IMR-90 (cell line): ENCODE results near the gene SLC43A2. TPM values are rescaled to one million over a fixed set of nuclear protein-coding genes. Genes with fewer than 3 reads are reported as not detected.

Source experiments
- ATAC-seq: fragments of 200-7000 bp; cut with Tn5 transposase; 2 replicates; pipeline ENCODE4 v1.9.1; 2020; ENCODE audit warnings: low read depth, mild to moderate bottlenecking, moderate library complexity
- BruUV-seq: library from RNA; stranded (reverse); fragments of 400-500 nt; replicated peaks from 2 replicates; lab custom pipeline; 2021; lab: Mats Ljungman, UMichigan
- CTCF ChIA-PET: fragments of 300-600 bp; formaldehyde crosslinking; extraction: SDS; loops from one replicate; lab custom pipeline; 2021; ENCODE audit warnings: antibody characterized with exemption; lab: Yijun Ruan, JAX
- POLR2A ChIA-PET: fragments of 300-600 bp; sonication (Branson Sonifier 250); formaldehyde crosslinking; loops from one replicate; lab custom pipeline; 2022; ENCODE audit warnings: antibody characterized with exemption; ENCODE audit not compliant: unreplicated experiment; lab: Charles Lee
- DNase-seq: peaks from one replicate; pipeline ENCODE4 v3.0.0; 2013
- H2AFZ ChIP-seq: replicated peaks from 2 replicates; pipeline ENCODE3; 2013; ENCODE audit warnings: low read length, mild to moderate bottlenecking; ENCODE audit not compliant: poor library complexity
- H2AK5ac ChIP-seq: 2 replicates; pipeline ENCODE4 v1.6.1; 2013; ENCODE audit warnings: low read depth, low read length, inconsistent platforms
- H2AK9ac ChIP-seq: replicated peaks from 2 replicates; pipeline ENCODE3; 2013; ENCODE audit warnings: mild to moderate bottlenecking, low read depth, low read length, moderate library complexity; ENCODE audit not compliant: poor library complexity
- H2BK120ac ChIP-seq: 2 replicates; pipeline ENCODE4 v1.6.1; 2013; ENCODE audit warnings: low read depth, low read length, inconsistent platforms
- H2BK15ac ChIP-seq: 3 replicates; pipeline ENCODE4 v1.6.1; 2013; ENCODE audit warnings: low read depth, low read length, inconsistent platforms
- H2BK20ac ChIP-seq: 2 replicates; pipeline ENCODE4 v1.6.1; 2013; ENCODE audit warnings: low read depth, mild to moderate bottlenecking, inconsistent platforms, low read length, moderate library complexity
- H2BK5ac ChIP-seq: 2 replicates; pipeline ENCODE4 v1.6.1; 2013; ENCODE audit warnings: mild to moderate bottlenecking, low read depth, low read length, inconsistent platforms; ENCODE audit not compliant: poor library complexity, severe bottlenecking
- H3K14ac ChIP-seq: replicated peaks from 2 replicates; pipeline ENCODE4 v1.6.1; 2013; ENCODE audit warnings: low read depth, low read length, inconsistent platforms
- H3K18ac ChIP-seq: 2 replicates; pipeline ENCODE4 v1.6.1; 2013; ENCODE audit warnings: low read depth, low read length, control low read depth
- H3K23ac ChIP-seq: 2 replicates; pipeline ENCODE4 v1.6.1; 2013; ENCODE audit warnings: low read depth, low read length, inconsistent platforms
- H3K27ac ChIP-seq: 2 replicates; pipeline ENCODE4 v1.5.1; 2013; ENCODE audit warnings: mild to moderate bottlenecking, control low read depth, low read length; ENCODE audit not compliant: insufficient read depth
- H3K27me3 ChIP-seq: 2 replicates; pipeline ENCODE4 v1.6.1; 2013; ENCODE audit warnings: low read length; ENCODE audit not compliant: control insufficient read depth, insufficient read depth
- H3K36me3 ChIP-seq: 2 replicates; pipeline ENCODE4 v1.6.1; 2013; ENCODE audit warnings: low read length, mixed read lengths; ENCODE audit not compliant: control insufficient read depth, insufficient read depth
- H3K4ac ChIP-seq: 2 replicates; pipeline ENCODE4 v1.6.1; 2013; ENCODE audit warnings: low read depth, low read length, inconsistent platforms
- H3K4me1 ChIP-seq: 2 replicates; pipeline ENCODE4 v1.6.1; 2013; ENCODE audit warnings: low read length, mixed read lengths; ENCODE audit not compliant: control insufficient read depth, insufficient read depth
- H3K4me2 ChIP-seq: 2 replicates; pipeline ENCODE4 v1.6.1; 2013; ENCODE audit warnings: low read depth, mild to moderate bottlenecking, control low read depth, low read length, moderate library complexity
- H3K4me3 ChIP-seq: 2 replicates; pipeline ENCODE4 v1.5.1; 2013; ENCODE audit warnings: low read depth, mild to moderate bottlenecking, control low read depth, low read length, moderate library complexity; ENCODE audit not compliant: insufficient read depth
- H3K56ac ChIP-seq: 2 replicates; pipeline ENCODE4 v1.6.1; 2013; ENCODE audit warnings: low read length, inconsistent platforms; ENCODE audit not compliant: insufficient read depth; ENCODE audit errors: extremely low read depth
- H3K79me1 ChIP-seq, 2 experiments: 2 replicates each; pipeline ENCODE4 v1.6.1; 2013; ENCODE audit warnings: low read length in 2 of 2, inconsistent platforms in 1 of 2, low read depth in 1 of 2
- H3K9ac ChIP-seq: 2 replicates; pipeline ENCODE4 v1.6.1; 2013; ENCODE audit warnings: low read depth, low read length, control low read depth
- H3K9me1 ChIP-seq: 2 replicates; pipeline ENCODE4 v1.6.1; 2013; ENCODE audit warnings: low read length, inconsistent platforms; ENCODE audit not compliant: insufficient read depth
- H3K9me3 ChIP-seq: 2 replicates; pipeline ENCODE4 v1.6.1; 2013; ENCODE audit warnings: low read length; ENCODE audit not compliant: control insufficient read depth, insufficient read depth
- H4K20me1 ChIP-seq: 2 replicates; pipeline ENCODE4 v1.6.1; 2013; ENCODE audit warnings: low read length, inconsistent platforms; ENCODE audit not compliant: insufficient read depth
- H4K5ac ChIP-seq: 2 replicates; pipeline ENCODE4 v1.6.1; 2013; ENCODE audit warnings: mild to moderate bottlenecking, low read depth, low read length, control low read depth
- H4K8ac ChIP-seq, 2 experiments: 2 replicates each; pipeline ENCODE4 v1.6.1; 2013; ENCODE audit warnings: low read depth in 2 of 2, low read length in 2 of 2, control low read depth in 1 of 2, inconsistent platforms in 1 of 2
- H4K91ac ChIP-seq: 2 replicates; pipeline ENCODE4 v1.6.1; 2013; ENCODE audit warnings: low read depth, low read length, inconsistent platforms; ENCODE audit not compliant: insufficient read depth
- BHLHE40 ChIP-seq: fragments of 150-350 bp; IDR thresholded peaks from 2 replicates; pipeline ENCODE4 v1.6.1; 2016; ENCODE audit warnings: mild to moderate bottlenecking, low read depth, low read length
- CEBPB ChIP-seq: IDR thresholded peaks from 2 replicates; pipeline ENCODE4 v1.6.1; 2012; ENCODE audit warnings: low read depth, low read length, improper control_type of control experiment
- CHD1 ChIP-seq: IDR thresholded peaks from 2 replicates; pipeline ENCODE4 v1.6.1; 2012; ENCODE audit warnings: low read depth, low read length, improper control_type of control experiment
- MAFK ChIP-seq: IDR thresholded peaks from 2 replicates; pipeline ENCODE4 v1.6.1; 2012; ENCODE audit warnings: low read depth, low read length, improper control_type of control experiment
- MXI1 ChIP-seq: IDR thresholded peaks from 2 replicates; pipeline ENCODE4 v1.6.1; 2012; ENCODE audit warnings: low read depth, mild to moderate bottlenecking, low read length, moderate library complexity, borderline replicate concordance
- NFE2L2 ChIP-seq: fragments of 150-350 bp; IDR thresholded peaks from 2 replicates; pipeline ENCODE4 v1.6.1; 2016; ENCODE audit warnings: low read depth, mild to moderate bottlenecking, low read length
- POLR2A ChIP-seq: IDR thresholded peaks from 2 replicates; pipeline ENCODE4 v1.6.1; 2012; ENCODE audit warnings: mild to moderate bottlenecking, low read depth, low read length
- RAD21 ChIP-seq: IDR thresholded peaks from 2 replicates; pipeline ENCODE4 v1.6.1; 2012; ENCODE audit warnings: low read length, improper control_type of control experiment
- RCOR1 ChIP-seq: IDR thresholded peaks from 2 replicates; pipeline ENCODE4 v1.6.1; 2012; ENCODE audit warnings: mild to moderate bottlenecking, low read length, improper control_type of control experiment; ENCODE audit not compliant: insufficient replicate concordance
- SMC3 ChIP-seq: fragments of 150-350 bp; IDR thresholded peaks from 2 replicates; pipeline ENCODE4 v1.6.1; 2016; ENCODE audit warnings: low read depth, mild to moderate bottlenecking, antibody characterized with exemption, low read length, moderate library complexity
- WGBS, 2 experiments: methylation state at CpG; one replicate each; pipeline versions ENCODE4 v1.1.5 to v1.1.7; 2013; ENCODE audit warnings: missing lambda C conversion rate in 2 of 2; ENCODE audit not compliant: insufficient read length in 1 of 2; ENCODE audit errors: extremely low coverage in 2 of 2; 5-methylcytosine and 5-hydroxymethylcytosine counted together
- dilution Hi-C: fragments of 300-500 bp; cut with HindIII; formaldehyde crosslinking; loops from one replicate; pipeline ENCODE4 v1.14.3; 2018; ENCODE audit warnings: low sequenced_read_pairs; ENCODE audit not compliant: unreplicated experiment
- in situ Hi-C: fragments of 300-500 bp; cut with MboI; formaldehyde crosslinking; loops from 3 replicates; pipeline ENCODE4 v1.14.3; 2019; ENCODE audit warnings: low sequenced_read_pairs, inconsistent platforms, mixed read lengths
- intact Hi-C: fragments of 100-400 bp; cut with micrococcal nuclease; formaldehyde crosslinking; loops from 2 replicates; pipeline ENCODE4 v1.10.0; 2022
- polyA plus RNA-seq, 3 experiments: library from polyadenylated mRNA; depleted of rRNA; stranded (reverse); fragments of >200 nt; gene quantifications; 2 replicates each; pipeline ENCODE4 v1.2.3, GENCODE V29; 2012; ENCODE audit warnings: low replicate concordance in 1 of 3
- total RNA-seq: library from RNA; depleted of rRNA; stranded (reverse); fragments of >200 nt; gene quantifications from 2 replicates; pipeline ENCODE4 v1.2.3, GENCODE V29; 2012
- TF ChIP-seq, protein P1 (sequence below): conservative IDR thresholded peaks from 2 replicates; pipeline ENCODE4 v1.5.1; 2012; ENCODE audit warnings: mild to moderate bottlenecking, low read depth, low read length, improper control_type of control experiment
- TF ChIP-seq, protein P2 (sequence below): fragments of 150-350 bp; IDR thresholded peaks from 2 replicates; pipeline ENCODE4 v1.6.1; 2017; ENCODE audit warnings: mild to moderate bottlenecking, antibody characterized with exemption, low read length, low read depth

The SLC43A2 gene
- total and polyA plus RNA-seq, 2 of the 4 experiments (the other 2 are of a cell fraction) = 3.8 to 9.0 TPM

DNA sequence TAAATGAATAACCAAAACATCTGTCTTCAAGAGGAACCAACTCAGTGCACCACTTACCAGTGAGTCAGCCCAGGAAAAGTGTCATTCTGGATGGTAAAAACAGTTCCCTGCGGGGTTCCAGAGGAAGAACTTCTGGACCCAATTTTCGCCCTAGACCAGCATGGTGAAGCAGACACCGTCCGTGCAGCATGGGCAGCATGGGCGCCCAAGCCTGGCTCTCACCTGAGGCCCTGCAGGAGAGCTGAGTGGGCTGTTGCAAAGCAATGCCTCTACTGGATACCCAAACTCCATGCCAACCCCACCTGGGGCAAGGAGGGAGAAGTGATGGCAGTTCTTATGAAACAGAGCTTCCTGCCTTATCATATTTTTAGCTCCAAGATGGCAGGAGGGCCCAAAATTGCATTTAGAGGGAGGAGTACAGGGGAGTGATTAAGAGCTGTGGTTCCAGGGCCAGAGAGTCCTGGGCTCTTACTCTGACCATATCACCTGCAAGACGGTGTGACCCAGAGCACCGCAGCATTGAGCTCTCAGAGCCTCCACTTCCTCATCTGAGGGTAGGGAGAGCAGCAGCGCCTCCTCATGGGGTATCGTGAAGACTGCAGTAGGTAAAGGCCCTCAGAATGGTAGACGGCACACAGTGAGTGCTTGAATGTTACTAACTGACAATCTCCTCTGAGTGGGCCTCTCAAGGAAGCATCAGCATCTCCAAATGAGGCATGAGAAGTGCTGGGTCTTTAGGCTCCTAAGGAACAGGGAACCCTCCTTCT is 95.6 kb downstream of the SLC43A2 start:
- Histone ChIP-seq H4K20me1 (no peaks in the 10 kb centered on the region; the same call in none of the 2 replicates), H3K23ac (no peak overlapping the region), H2BK15ac (no peak overlapping the region), H3K4me2 (no peak overlapping the region), H2AK9ac (no peak overlapping the region), H3K4ac (no peak overlapping the region), H3K27me3 (no peaks in the 10 kb centered on the region), H3K18ac (no peak overlapping the region), H2BK5ac (no peak overlapping the region), H4K91ac (no peak overlapping the region), H4K8ac (no peak overlapping the region), H3K9me3 (no peaks in the 10 kb centered on the region), H3K4me3 (no peak overlapping the region), H3K56ac (no peak overlapping the region), H4K5ac (no peak overlapping the region), H2AK5ac (no peak overlapping the region), H2BK120ac (no peak overlapping the region), H3K36me3 (peaks cover 50% of the 10 kb centered on the region), H3K14ac (no peak overlapping the region), H2BK20ac (no peak overlapping the region), H3K9me1 (no peaks in the 10 kb centered on the region; the same call in 1 of the 2 replicates), H3K27ac (no peak overlapping the region), H3K9ac (no peak overlapping the region), H3K4me1 (peaks cover 2% of the 10 kb centered on the region; the same call in 1 of the 2 replicates), H2AFZ (no peak overlapping the region), H3K79me1 (no peaks in the 10 kb centered on the region; a peak in 3 of 4 replicates)
- intact Hi-C loops = no loop called here
- BruUV-seq = no TSS peak
- dilution Hi-C loops = no loop called here
- no peak for ATAC-seq
- WGBS, 2 experiments = 80% methylated on average over 1 of the region's 10 CpGs; no CpG with 5 or more reads in 1 of the 2 experiments
- no peak for DNase-seq
- ChIA-PET CTCF (no interaction called here), POLR2A (no interaction called here)
- in situ Hi-C loops = no loop called here
- no peak for TF ChIP-seq NFE2L2
- no peak for TF ChIP-seq POLR2A
- TF ChIP-seq, protein P1, sequence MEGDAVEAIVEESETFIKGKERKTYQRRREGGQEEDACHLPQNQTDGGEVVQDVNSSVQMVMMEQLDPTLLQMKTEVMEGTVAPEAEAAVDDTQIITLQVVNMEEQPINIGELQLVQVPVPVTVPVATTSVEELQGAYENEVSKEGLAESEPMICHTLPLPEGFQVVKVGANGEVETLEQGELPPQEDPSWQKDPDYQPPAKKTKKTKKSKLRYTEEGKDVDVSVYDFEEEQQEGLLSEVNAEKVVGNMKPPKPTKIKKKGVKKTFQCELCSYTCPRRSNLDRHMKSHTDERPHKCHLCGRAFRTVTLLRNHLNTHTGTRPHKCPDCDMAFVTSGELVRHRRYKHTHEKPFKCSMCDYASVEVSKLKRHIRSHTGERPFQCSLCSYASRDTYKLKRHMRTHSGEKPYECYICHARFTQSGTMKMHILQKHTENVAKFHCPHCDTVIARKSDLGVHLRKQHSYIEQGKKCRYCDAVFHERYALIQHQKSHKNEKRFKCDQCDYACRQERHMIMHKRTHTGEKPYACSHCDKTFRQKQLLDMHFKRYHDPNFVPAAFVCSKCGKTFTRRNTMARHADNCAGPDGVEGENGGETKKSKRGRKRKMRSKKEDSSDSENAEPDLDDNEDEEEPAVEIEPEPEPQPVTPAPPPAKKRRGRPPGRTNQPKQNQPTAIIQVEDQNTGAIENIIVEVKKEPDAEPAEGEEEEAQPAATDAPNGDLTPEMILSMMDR = peak; percentile 24; the same call in 1 of the 2 replicates
- TF ChIP-seq CEBPB = no peak
- no peak for TF ChIP-seq SMC3
- no peak for TF ChIP-seq MAFK
- TF ChIP-seq MXI1 = no peak
- TF ChIP-seq, protein P2, sequence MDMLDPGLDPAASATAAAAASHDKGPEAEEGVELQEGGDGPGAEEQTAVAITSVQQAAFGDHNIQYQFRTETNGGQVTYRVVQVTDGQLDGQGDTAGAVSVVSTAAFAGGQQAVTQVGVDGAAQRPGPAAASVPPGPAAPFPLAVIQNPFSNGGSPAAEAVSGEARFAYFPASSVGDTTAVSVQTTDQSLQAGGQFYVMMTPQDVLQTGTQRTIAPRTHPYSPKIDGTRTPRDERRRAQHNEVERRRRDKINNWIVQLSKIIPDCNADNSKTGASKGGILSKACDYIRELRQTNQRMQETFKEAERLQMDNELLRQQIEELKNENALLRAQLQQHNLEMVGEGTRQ = no peak
- no peak for TF ChIP-seq RCOR1
- no peak for TF ChIP-seq BHLHE40
- no peak for TF ChIP-seq CHD1
- TF ChIP-seq RAD21 = peak; percentile 41
